ENCODE results near the gene OGDHL.

GRCh38 chr10:49762566-49762877, 399 bp upstream of the OGDHL start:
- TF ChIP-seq CTCF (IDR thresholded peaks at IDR 0.05 in 2 of 3, conservative IDR thresholded peaks at IDR 0.05 in 1 of 3; ENCODE audit: insufficient read depth in 2 of 3, low read depth in 1 of 3, low read length in 3 of 3) (no peak), SIN3B (IDR thresholded peaks at IDR 0.05; ENCODE audit: low read depth) (no peak), POLR2AphosphoS5 (IDR thresholded peaks at IDR 0.05; ENCODE audit: control insufficient read depth, insufficient read depth, low read depth, low read length) (no peak), PML (IDR thresholded peaks at IDR 0.05; ENCODE audit: low read length) (no peak), TCF7L2 (IDR thresholded peaks at IDR 0.05; ENCODE audit: low read depth, low read length) (no peak), ESRRA (IDR thresholded peaks at IDR 0.05; ENCODE audit: borderline replicate concordance, low read depth) (no peak)
- TF ChIP-seq, protein P1, sequence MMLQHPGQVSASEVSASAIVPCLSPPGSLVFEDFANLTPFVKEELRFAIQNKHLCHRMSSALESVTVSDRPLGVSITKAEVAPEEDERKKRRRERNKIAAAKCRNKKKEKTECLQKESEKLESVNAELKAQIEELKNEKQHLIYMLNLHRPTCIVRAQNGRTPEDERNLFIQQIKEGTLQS (IDR thresholded peaks at IDR 0.05) = no peak
- TF ChIP-seq, protein P1 (CRISPR knock-in tag; conservative IDR thresholded peaks at IDR 0.05) = no peak; the same call in 1 of the 2 replicates
- TF ChIP-seq, protein P2, sequence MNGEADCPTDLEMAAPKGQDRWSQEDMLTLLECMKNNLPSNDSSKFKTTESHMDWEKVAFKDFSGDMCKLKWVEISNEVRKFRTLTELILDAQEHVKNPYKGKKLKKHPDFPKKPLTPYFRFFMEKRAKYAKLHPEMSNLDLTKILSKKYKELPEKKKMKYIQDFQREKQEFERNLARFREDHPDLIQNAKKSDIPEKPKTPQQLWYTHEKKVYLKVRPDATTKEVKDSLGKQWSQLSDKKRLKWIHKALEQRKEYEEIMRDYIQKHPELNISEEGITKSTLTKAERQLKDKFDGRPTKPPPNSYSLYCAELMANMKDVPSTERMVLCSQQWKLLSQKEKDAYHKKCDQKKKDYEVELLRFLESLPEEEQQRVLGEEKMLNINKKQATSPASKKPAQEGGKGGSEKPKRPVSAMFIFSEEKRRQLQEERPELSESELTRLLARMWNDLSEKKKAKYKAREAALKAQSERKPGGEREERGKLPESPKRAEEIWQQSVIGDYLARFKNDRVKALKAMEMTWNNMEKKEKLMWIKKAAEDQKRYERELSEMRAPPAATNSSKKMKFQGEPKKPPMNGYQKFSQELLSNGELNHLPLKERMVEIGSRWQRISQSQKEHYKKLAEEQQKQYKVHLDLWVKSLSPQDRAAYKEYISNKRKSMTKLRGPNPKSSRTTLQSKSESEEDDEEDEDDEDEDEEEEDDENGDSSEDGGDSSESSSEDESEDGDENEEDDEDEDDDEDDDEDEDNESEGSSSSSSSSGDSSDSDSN (IDR thresholded peaks at IDR 0.05; ENCODE audit: borderline replicate concordance in 1 of 2, low read depth in 2 of 2, low read length in 2 of 2) = no peak

All from K562 (cell line).